HuH-7.5 (cell line): ENCODE data around the gene MOB3A.
"Not testable (repeated sequence)": the region's sequence is repeated elsewhere in the genome, so short reads cannot be mapped to it uniquely, and the experiment has no call there.

Experiments
- DNase-seq: peaks from one replicate; pipeline ENCODE4 v3.0.0; 2011; ENCODE audit warnings: low spot score

The MOB3A gene

DNA sequence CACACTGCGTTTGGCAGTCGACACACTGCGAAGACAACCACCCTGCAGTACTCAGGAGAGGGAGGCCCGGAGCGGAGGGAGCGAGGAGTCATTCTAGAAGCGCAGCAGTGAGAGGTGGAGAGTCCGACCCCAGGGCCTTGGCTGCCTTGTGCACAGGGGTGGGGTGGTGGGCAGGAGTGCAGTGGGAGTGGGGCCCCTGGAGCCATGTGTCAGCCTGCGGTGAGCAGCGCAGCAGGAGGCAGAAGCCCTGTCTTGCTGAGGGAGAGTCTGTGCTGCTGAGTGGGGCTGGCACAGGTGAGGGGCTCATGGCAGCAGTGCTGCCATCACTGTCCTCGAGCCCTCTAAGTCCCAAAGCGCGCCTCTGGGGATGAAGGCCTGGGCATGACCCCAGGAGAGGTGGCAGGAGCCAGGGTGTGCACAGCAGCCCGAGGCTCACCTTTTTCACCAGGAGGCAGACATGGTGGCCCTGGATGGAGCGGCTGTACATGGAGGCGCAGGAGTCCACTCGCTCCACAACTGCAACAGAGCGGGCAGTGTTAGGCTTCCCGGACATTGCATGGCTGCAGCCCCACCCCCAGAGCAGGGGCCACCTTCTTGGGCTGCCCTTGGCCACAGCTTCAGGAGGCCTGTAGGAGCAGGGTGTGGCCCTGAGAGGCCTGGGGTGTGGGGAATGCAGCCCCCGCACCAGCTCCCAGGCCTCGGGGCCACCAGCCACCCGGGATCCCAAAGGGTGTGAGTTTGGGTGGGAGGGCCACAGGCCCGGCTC lies 12.3 kb upstream of the MOB3A start:
- no peak for DNase-seq

GRCh38 chr19:2103045-2103707 lies 7.0 kb upstream of the MOB3A start:
- DNase-seq: no peak

GRCh38 chr19:2101417-2102335 lies 5.5 kb upstream of the MOB3A start:
- no peak for DNase-seq

DNA sequence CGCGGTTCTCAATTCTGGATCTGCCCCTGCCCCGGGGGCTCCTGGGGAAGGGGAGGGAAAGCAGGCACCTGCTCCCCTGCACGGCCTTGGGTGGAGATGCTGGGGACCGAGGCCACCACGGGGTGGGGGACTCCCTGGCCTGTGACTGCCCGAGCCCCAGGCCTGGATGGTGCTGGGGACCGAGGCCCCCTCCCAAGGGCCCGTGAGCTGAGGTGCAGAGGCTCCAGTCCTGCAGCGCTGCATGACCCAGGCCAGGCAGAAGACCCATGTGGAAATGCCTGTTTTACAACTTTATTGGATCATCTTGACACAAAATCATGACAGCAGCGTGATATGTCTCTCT lies 4.6 kb upstream of the MOB3A start:
- no peak for DNase-seq

DNA sequence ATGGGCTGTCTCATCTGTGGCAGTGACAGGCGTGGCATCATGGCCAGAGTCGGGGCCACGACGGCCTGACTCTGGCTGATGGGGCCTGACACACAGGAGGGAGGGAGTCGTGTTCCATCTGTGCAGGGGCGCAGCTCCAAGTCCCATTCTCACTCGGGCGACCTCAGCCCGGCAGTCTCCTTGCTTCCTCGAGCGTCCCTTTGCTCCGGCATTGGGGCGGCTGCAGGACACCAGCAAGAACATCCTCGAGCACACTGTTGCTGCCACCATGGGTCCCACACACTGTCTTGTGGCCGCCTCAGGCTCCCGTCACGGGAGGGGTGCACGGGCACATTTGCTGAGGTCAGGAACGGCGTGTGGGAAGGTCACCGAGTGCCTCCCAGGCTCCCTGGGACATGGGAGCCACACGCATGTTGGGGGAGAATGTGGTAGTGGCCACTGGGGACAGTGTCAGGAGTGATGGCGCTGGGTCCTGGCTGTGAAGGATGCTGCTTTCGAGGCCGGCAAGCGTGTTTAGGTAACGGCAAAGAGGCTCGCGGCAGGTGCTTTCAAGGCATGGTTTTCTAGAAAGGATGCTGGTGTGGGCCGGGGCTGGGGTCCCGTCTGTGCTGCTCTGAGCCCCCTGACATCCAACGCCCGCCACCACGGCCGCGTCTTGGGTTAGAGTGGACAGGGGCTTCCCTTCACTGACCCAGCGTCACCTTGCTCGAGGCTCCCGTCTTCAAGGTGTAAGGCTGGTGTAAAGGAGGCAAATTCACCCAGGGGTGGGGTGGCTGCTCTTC lies 4.0 kb upstream of the MOB3A start:
- DNase-seq: no peak

- DNase-seq: no peak
Measured at GRCh38 chr19:2099054-2099501, 3.0 kb upstream of the MOB3A start.

- DNase-seq: no peak
Measured at GRCh38 chr19:2097886-2098327, 1.8 kb upstream of the MOB3A start.

DNA sequence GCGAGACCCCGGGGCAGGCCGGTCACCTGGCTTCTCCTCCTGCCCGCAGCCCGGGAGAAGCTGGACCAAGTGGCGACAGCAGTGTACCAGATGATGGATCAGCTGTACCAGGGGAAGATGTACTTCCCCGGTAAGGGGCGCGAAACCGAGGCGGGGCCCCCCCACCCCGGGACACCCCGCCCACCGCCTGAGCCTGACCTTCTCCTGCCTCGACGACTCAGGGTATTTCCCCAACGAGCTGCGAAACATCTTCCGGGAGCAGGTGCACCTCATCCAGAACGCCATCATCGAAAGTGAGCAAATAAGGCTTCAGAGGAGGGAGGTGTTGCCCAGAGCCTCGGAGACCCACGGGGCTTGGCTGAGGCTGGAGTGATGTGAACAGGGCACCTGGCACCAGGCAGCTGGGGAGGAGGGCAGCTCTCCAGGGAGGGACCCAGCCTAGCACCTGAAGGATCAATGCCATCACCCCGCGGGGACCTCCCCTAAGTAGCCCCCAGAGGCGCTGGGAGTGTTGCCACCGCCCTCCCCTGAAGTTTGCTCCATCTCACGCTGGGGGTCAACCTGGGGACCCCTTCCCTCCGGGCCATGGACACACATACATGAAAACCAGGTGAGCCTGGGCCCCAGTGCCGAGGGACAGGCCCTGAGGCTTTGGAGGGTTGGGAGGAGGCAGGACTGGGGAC lies 1.2 kb upstream of the MOB3A start:
- no peak for DNase-seq

GRCh38 chr19:2096480-2097202 lies 515 bp upstream of the MOB3A start, which contains the start of gene IZUMO4:
Gene IZUMO4, plus strand, starts transcription at chr19:2096915. Its CDS starts 31 bp downstream, at chr19:2096946.
- peak; percentile 99 for DNase-seq

DNA sequence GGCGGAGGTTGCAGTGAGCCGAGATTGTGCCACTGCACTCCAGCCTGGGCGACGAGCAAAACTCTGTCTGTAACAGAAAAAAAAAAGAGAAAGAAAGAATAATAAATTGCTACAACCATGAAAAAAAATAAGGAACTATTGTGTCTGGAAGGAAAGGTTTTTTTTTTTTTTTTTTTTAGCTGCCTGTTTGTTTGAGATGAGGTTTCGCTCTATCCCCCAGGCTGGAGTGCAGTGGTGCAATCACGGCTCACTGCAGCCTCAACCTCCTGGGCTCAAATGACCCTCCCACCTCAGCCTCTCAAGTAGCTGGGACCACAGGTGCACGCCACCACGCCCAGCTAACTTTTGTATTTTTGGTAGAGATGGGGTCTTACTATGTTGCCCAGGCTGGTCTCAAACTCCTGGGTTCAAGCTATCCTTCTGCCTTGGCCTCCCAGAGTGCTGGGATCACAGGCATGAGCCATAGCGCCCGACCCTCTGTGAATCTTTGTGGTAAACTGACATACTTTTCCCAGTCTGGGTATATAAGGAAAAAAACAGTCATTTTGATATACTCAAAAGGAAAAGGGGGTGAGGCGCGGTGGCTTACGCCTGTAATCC lies 4.1 kb downstream of the MOB3A start:
- not testable (repeated sequence) for DNase-seq

DNA sequence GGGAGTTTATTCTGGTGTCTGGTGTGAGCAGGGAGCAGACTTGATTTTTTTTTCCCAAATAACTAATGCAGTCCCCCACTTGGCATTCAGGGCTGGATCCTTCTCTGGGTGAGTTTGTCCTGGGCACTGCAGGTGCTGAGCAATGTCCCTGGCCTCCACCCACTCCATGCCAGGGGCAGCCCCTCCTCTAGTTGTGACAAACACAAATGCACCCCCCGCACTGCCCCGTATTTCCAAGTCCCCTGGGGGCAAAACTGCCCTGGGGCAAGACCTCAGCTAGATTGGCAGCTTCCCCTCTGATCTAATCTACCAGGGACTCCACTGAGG lies 6.4 kb downstream of the MOB3A start:
- DNase-seq: no peak

- DNase-seq: no peak
Measured at GRCh38 chr19:2089001-2089711, 7.0 kb downstream of the MOB3A start.

DNA sequence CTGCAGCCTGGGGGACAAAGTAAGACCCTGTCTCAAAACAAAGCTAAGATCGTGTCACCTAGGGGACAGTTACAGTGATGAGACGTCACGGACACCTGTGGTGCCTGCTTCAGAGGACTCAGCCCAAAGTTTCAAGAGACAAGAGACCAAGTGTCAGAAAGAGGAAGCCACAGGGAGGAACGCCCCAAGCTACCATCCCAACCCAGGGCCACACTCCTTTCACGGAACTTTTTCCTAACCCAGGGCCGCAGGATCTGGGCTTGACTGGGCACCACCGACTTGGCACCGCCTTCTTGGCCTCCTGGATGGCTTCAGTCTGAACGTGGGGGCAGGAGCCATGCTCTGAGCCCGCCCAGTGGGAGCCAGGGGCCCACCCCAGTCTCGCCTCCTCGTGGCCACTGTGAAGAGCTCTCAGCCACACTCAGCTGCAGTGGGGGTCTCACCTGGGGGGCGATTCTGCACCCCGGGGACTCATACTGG lies 8.5 kb downstream of the MOB3A start:
- no peak for DNase-seq

- peak; percentile 55 for DNase-seq
Measured at GRCh38 chr19:2086695-2087620, 9.2 kb downstream of the MOB3A start.

- DNase-seq: no peak
Measured at GRCh38 chr19:2084993-2085720, 11.0 kb downstream of the MOB3A start.

- no peak for DNase-seq
Measured at GRCh38 chr19:2083174-2083854, 12.8 kb downstream of the MOB3A start.
